Ishikawa (cell line): ENCODE results near the gene USP30.

Experiments
- CEBPB ChIP-seq: IDR thresholded peaks from 2 replicates; pipeline ENCODE4 v1.6.1; 2012
- CREB1 ChIP-seq: IDR thresholded peaks from 2 replicates; pipeline ENCODE4 v1.6.1; 2012; ENCODE audit warnings: low read depth
- EP300 ChIP-seq: IDR thresholded peaks from 2 replicates; pipeline ENCODE4 v1.6.1; 2012; ENCODE audit warnings: borderline replicate concordance
- FOXM1 ChIP-seq: IDR thresholded peaks from 2 replicates; pipeline ENCODE4 v1.6.1; 2012; ENCODE audit warnings: low read depth, borderline replicate concordance
- RAD21 ChIP-seq: IDR thresholded peaks from 2 replicates; pipeline ENCODE4 v1.6.1; 2012; ENCODE audit warnings: low read depth
- TAF1 ChIP-seq: IDR thresholded peaks from 2 replicates; pipeline ENCODE4 v1.6.1; 2012; ENCODE audit warnings: low read depth, mild to moderate bottlenecking
- TCF12 ChIP-seq: IDR thresholded peaks from 2 replicates; pipeline ENCODE4 v1.6.1; 2012; ENCODE audit warnings: low read depth
- ZBTB7A ChIP-seq: IDR thresholded peaks from 2 replicates; pipeline ENCODE4 v1.6.1; 2012; ENCODE audit warnings: low read depth
- TF ChIP-seq, protein P1 (sequence below): IDR thresholded peaks from 2 replicates; pipeline ENCODE4 v1.6.1; 2012; ENCODE audit warnings: low read depth, mild to moderate bottlenecking
- TF ChIP-seq, protein P2 (sequence below): IDR thresholded peaks from 2 replicates; pipeline ENCODE4 v1.6.1; 2012
- TF ChIP-seq, protein P3 (sequence below): IDR thresholded peaks from 2 replicates; pipeline ENCODE4 v1.6.1; 2012

DNA sequence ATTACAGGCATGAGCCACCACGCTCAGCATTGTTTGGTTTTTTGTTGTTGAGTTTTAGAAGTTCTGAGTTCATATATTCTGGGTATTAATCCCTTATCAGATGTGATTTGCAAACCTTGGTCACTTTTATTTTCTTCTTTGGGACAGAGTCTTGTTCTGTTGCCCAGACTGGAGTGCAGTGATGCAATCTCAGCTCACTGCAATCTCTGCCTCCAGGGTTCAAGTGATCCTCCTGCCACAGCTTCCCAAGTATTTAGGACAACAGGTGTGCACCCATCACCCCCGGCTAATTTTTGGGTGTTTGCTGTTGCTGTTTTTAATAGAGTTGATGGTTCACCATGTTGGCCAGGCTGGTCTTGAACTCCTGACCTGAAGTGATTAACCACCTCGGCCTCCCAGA lies 11.8 kb downstream of the USP30 start:
- TF ChIP-seq, protein P1, sequence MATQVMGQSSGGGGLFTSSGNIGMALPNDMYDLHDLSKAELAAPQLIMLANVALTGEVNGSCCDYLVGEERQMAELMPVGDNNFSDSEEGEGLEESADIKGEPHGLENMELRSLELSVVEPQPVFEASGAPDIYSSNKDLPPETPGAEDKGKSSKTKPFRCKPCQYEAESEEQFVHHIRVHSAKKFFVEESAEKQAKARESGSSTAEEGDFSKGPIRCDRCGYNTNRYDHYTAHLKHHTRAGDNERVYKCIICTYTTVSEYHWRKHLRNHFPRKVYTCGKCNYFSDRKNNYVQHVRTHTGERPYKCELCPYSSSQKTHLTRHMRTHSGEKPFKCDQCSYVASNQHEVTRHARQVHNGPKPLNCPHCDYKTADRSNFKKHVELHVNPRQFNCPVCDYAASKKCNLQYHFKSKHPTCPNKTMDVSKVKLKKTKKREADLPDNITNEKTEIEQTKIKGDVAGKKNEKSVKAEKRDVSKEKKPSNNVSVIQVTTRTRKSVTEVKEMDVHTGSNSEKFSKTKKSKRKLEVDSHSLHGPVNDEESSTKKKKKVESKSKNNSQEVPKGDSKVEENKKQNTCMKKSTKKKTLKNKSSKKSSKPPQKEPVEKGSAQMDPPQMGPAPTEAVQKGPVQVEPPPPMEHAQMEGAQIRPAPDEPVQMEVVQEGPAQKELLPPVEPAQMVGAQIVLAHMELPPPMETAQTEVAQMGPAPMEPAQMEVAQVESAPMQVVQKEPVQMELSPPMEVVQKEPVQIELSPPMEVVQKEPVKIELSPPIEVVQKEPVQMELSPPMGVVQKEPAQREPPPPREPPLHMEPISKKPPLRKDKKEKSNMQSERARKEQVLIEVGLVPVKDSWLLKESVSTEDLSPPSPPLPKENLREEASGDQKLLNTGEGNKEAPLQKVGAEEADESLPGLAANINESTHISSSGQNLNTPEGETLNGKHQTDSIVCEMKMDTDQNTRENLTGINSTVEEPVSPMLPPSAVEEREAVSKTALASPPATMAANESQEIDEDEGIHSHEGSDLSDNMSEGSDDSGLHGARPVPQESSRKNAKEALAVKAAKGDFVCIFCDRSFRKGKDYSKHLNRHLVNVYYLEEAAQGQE, result no peak
- TF ChIP-seq TAF1, result no peak
- no peak for TF ChIP-seq CREB1
- TF ChIP-seq, protein P2, sequence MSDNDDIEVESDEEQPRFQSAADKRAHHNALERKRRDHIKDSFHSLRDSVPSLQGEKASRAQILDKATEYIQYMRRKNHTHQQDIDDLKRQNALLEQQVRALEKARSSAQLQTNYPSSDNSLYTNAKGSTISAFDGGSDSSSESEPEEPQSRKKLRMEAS, result no peak
- TF ChIP-seq EP300, result no peak
- no peak for TF ChIP-seq CEBPB
- TF ChIP-seq ZBTB7A, result no peak
- no peak for TF ChIP-seq RAD21
- TF ChIP-seq, protein P3, sequence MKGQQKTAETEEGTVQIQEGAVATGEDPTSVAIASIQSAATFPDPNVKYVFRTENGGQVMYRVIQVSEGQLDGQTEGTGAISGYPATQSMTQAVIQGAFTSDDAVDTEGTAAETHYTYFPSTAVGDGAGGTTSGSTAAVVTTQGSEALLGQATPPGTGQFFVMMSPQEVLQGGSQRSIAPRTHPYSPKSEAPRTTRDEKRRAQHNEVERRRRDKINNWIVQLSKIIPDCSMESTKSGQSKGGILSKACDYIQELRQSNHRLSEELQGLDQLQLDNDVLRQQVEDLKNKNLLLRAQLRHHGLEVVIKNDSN, result no peak
- no peak for TF ChIP-seq FOXM1
- TF ChIP-seq TCF12, result no peak
